ENCODE results near the gene TPM1. TPM values are rescaled to one million over a fixed set of nuclear protein-coding genes. Genes with fewer than 3 reads are reported as not detected.

TPM1 gene
- total RNA-seq, result 189 and 217 TPM in 2 replicates

GRCh38 chr15:63041974-63042876 lies at the start of gene TPM1:
Gene TPM1 (plus strand): TSS chr15:63042747. CDS start chr15:63042830, 83 bp downstream.

Other genes with a start within 250 kb of the TPM1 start
- gene LACTB, start 79.1 kb downstream of the TPM1 start, total RNA-seq, result 24.1 and 24.7 TPM in 2 replicates
- 101 and 203 TPM in 2 replicates for gene RPS27L, start 114.7 kb downstream of the TPM1 start, total RNA-seq
- 68.4 and 81.0 TPM in 2 replicates for gene RAB8B, start 146.9 kb downstream of the TPM1 start, total RNA-seq
- gene APH1B, start 234.9 kb downstream of the TPM1 start, total RNA-seq, result 20.6 and 30.1 TPM in 2 replicates